ENCODE measurements around the gene LAMA5.

LAMA5 gene

GRCh38 chr20:62367136-62367632 lies at the start of gene LAMA5:
TSS of gene LAMA5 (minus strand) at chr20:62367312. CDS start at chr20:62367245, 67 bp downstream.
- DNase-seq (ENCODE audit: low spot score): peak; percentile 87
- no peak for FAIRE-seq

GRCh38 chr20:62415354-62416111 lies 48.4 kb upstream of the LAMA5 start:
- FAIRE-seq: no peak
- DNase-seq (ENCODE audit: low spot score): no peak

- DNase-seq (ENCODE audit: low spot score) (peak; percentile 52), FAIRE-seq (no peak)
These were observed 46.9 kb upstream of the LAMA5 start for GRCh38 chr20:62413896-62414481.

- no peak for FAIRE-seq
- no peak for DNase-seq (ENCODE audit: low spot score)
These were observed 46.0 kb upstream of the LAMA5 start for GRCh38 chr20:62413025-62413570.

GRCh38 chr20:62412194-62413024 lies 45.3 kb upstream of the LAMA5 start:
- no peak for DNase-seq (ENCODE audit: low spot score)
- no peak for FAIRE-seq

GRCh38 chr20:62411479-62412193 lies 44.5 kb upstream of the LAMA5 start:
- DNase-seq (ENCODE audit: low spot score) (no peak), FAIRE-seq (no peak)

- DNase-seq (ENCODE audit: low spot score) (no peak), FAIRE-seq (no peak)
These were observed 43.8 kb upstream of the LAMA5 start for GRCh38 chr20:62410746-62411478.

- DNase-seq (ENCODE audit: low spot score) (peak; percentile 68), FAIRE-seq (peak; percentile 88)
These were observed 43.0 kb upstream of the LAMA5 start for GRCh38 chr20:62409931-62410745.

GRCh38 chr20:62409086-62409853 lies 42.2 kb upstream of the LAMA5 start:
- DNase-seq (ENCODE audit: low spot score): no peak
- no peak for FAIRE-seq

GRCh38 chr20:62408640-62409039 lies 41.5 kb upstream of the LAMA5 start:
- FAIRE-seq: no peak
- DNase-seq (ENCODE audit: low spot score): no peak

- no peak for FAIRE-seq
These were observed 40.9 kb upstream of the LAMA5 start for GRCh38 chr20:62408055-62408454.

GRCh38 chr20:62407221-62407992 lies 40.3 kb upstream of the LAMA5 start, which contains the start of gene CABLES2:
TSS of gene CABLES2 (minus strand) at chr20:62407285. CDS start at chr20:62407276, 9 bp downstream.
- DNase-seq (ENCODE audit: low spot score) (peak; percentile 100), FAIRE-seq (peak; percentile 95)

More at GRCh38 chr20:62408055-62408454, 40.9 kb upstream of the LAMA5 start:
- DNase-seq (ENCODE audit: low spot score): no peak

- FAIRE-seq: no peak
- no peak for DNase-seq (ENCODE audit: low spot score)
These were observed 39.6 kb upstream of the LAMA5 start for GRCh38 chr20:62406635-62407176.

- no peak for DNase-seq (ENCODE audit: low spot score)
- peak; percentile 62 for FAIRE-seq
These were observed 38.9 kb upstream of the LAMA5 start for GRCh38 chr20:62405981-62406513.

- no peak for FAIRE-seq
- peak; percentile 80 for DNase-seq (ENCODE audit: low spot score)
These were observed 38.2 kb upstream of the LAMA5 start for GRCh38 chr20:62405108-62405980.

- peak; percentile 86 for FAIRE-seq
- DNase-seq (ENCODE audit: low spot score): no peak
These were observed 37.6 kb upstream of the LAMA5 start for GRCh38 chr20:62404761-62405107.
